Muscle layer of colon (tissue), 2 donors: ENCODE results near the gene PLXNA1.

Experiments
- H3K27ac ChIP-seq: one replicate; pipeline ENCODE4 v1.7.0; 2013; ENCODE audit warnings: low read depth, mild to moderate bottlenecking, low read length, moderate library complexity
- H3K27me3 ChIP-seq, 2 donors: one replicate each; pipeline ENCODE4 v1.7.0; 2013; ENCODE audit warnings: low read length in 2 of 2, mild to moderate bottlenecking in 2 of 2; ENCODE audit not compliant: insufficient read depth in 2 of 2, control insufficient read depth in 1 of 2
- H3K36me3 ChIP-seq: one replicate; pipeline ENCODE4 v1.7.0; 2013; ENCODE audit warnings: mild to moderate bottlenecking, low read length; ENCODE audit not compliant: insufficient read depth
- H3K4me1 ChIP-seq: one replicate; pipeline ENCODE4 v1.7.0; 2013; ENCODE audit warnings: mild to moderate bottlenecking, low read length; ENCODE audit not compliant: insufficient read depth
- H3K4me3 ChIP-seq, 2 donors: one replicate each; pipeline ENCODE4 v1.7.0; 2013; ENCODE audit warnings: low read length in 2 of 2, low read depth in 1 of 2, mild to moderate bottlenecking in 1 of 2, moderate library complexity in 1 of 2
- H3K9ac ChIP-seq: one replicate; pipeline ENCODE4 v1.7.0; 2013; ENCODE audit warnings: low read length
- H3K9me3 ChIP-seq: one replicate; pipeline ENCODE4 v1.7.0; 2013; ENCODE audit warnings: mild to moderate bottlenecking, low read length
- donor health status: abdominal sarcoma.
- donor health status: Adenocarcinoma of cecum.

Gene PLXNA1

GRCh38 chr3:126955004-126955790, 27.7 kb upstream of the PLXNA1 start:
- no peak overlapping the region for H3K27ac ChIP-seq
- no peaks in the 10 kb centered on the region for H3K9me3 ChIP-seq
- H3K27me3 ChIP-seq, result no peaks in the 10 kb centered on the region
- H3K9ac ChIP-seq, result no peak overlapping the region
- H3K36me3 ChIP-seq, result no peaks in the 10 kb centered on the region
- H3K4me3 ChIP-seq, result no peak overlapping the region
- no peaks in the 10 kb centered on the region for H3K4me1 ChIP-seq

- Histone ChIP-seq H3K4me3 (no peak overlapping the region), H3K36me3 (no peaks in the 10 kb centered on the region), H3K27me3 (no peaks in the 10 kb centered on the region), H3K27ac (no peak overlapping the region), H3K9ac (no peak overlapping the region), H3K9me3 (no peaks in the 10 kb centered on the region), H3K4me1 (peaks cover 4% of the 10 kb centered on the region)
Measured at GRCh38 chr3:126956361-126956760, 26.6 kb upstream of the PLXNA1 start.

DNA sequence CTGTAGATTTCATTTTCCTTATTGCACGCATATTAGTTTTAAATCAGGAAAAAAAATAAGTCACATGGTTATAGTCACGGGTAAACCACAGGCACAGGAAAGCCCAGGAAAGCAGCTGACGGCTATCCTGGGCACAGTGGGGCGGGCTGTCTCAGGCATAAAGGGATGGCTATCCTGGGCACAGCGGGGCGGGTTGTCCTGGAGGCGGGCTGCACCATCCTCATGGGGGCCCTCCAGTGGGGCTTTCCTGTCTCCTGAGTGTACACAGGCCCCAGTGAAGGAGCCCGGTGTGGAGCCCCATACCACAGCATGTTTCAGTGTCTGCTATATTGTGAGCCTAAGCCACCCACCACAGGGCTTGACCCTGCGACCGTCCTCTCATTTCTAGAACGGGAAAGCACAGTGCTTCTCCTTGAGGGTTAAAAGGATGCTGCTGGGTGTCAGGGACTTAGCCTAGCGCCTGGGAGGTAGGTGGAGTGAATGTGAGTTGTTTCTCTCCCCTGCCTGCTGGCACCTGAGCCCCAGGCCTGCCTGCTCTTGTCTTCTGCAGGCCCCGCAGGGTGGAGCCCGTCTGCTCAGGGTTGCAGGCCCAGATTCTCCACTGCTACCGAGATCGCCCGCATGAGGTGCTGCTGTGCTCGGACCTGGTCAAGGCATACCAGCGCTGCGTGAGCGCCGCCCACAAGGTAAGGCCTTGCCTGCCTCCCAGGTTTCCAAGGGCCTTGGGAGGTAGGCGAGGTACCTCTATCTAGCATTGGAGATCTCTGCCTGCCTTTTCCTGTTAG, 25.9 kb upstream of the PLXNA1 start:
- no peak overlapping the region for H3K27ac ChIP-seq
- no peaks in the 10 kb centered on the region for H3K27me3 ChIP-seq
- peaks cover 9% of the 10 kb centered on the region for H3K4me1 ChIP-seq
- no peaks in the 10 kb centered on the region for H3K36me3 ChIP-seq
- H3K4me3 ChIP-seq, result no peak overlapping the region
- H3K9me3 ChIP-seq, result no peaks in the 10 kb centered on the region
- H3K9ac ChIP-seq, result no peak overlapping the region

DNA sequence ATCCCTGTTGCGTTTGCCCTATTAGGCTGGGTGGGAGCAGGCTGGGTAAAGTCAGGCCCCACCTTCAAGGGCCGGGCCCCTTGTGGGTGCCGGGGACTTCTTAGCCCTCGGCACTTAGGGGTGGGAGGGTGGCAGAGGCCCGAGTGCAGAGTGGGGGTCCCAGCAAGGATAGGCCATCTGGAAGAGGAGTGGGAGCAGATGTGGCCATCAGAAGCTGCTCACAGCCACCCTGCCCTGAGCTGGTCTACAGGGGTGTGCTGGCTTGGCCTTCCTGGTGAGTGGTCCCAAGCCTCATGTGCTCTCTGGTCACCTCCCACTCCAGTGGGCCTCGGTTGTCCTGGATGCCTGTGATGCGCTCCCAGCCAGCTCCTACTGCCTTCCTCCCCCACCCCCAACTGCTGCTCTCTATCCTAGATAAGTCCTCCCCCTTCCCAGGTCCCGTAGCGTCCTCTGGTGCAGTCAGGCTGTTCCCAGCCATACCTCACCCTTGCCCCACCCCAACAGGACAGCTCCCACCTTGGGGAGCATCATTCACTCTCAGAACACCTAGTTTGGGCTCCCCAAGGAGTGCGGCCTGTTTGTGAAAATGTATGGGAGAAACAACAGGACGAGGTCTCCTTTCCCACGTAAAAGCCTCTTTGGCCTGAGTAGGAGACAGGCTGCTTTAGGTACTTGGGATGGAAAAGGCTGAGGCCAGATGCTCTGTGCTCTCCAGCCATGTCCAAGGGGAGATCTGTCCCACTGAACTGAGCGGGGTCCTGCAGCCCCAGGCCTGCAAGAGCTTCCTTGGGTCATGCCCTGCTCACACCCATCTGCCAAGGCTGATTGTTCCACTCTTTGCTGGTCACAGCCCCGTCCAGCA, 24.9 kb upstream of the PLXNA1 start:
- Histone ChIP-seq H3K4me3 (no peak overlapping the region), H3K4me1 (peaks cover 11% of the 10 kb centered on the region), H3K27ac (no peak overlapping the region), H3K9me3 (no peaks in the 10 kb centered on the region), H3K9ac (no peak overlapping the region), H3K27me3 (no peaks in the 10 kb centered on the region), H3K36me3 (no peaks in the 10 kb centered on the region)

DNA sequence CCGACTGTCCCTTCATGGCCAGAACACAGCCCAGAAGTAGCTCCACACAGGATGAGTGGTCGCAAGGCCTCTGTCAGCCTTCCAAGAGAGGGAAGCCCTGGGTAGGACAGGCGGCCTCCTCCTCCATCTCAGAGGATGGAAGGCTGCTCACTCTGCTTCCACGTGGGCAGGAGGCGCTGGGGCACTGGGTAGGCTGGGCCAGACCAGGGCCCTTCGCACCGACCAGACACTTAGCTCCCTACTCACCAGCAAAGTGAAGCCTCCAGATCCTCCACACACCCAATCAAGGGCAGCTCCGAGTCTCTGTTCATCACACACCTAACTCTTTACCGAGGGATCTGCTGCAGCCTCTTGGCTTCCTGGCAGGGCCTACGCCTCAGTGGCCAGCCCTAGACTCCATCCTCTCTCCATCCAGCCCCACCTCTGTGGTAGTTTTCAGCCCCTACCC, 24.3 kb upstream of the PLXNA1 start:
- H3K36me3 ChIP-seq, result no peaks in the 10 kb centered on the region
- no peak overlapping the region for H3K27ac ChIP-seq
- H3K4me1 ChIP-seq, result peaks cover 11% of the 10 kb centered on the region
- no peak overlapping the region for H3K9ac ChIP-seq
- H3K4me3 ChIP-seq, result no peak overlapping the region
- no peaks in the 10 kb centered on the region for H3K9me3 ChIP-seq
- no peaks in the 10 kb centered on the region for H3K27me3 ChIP-seq

DNA sequence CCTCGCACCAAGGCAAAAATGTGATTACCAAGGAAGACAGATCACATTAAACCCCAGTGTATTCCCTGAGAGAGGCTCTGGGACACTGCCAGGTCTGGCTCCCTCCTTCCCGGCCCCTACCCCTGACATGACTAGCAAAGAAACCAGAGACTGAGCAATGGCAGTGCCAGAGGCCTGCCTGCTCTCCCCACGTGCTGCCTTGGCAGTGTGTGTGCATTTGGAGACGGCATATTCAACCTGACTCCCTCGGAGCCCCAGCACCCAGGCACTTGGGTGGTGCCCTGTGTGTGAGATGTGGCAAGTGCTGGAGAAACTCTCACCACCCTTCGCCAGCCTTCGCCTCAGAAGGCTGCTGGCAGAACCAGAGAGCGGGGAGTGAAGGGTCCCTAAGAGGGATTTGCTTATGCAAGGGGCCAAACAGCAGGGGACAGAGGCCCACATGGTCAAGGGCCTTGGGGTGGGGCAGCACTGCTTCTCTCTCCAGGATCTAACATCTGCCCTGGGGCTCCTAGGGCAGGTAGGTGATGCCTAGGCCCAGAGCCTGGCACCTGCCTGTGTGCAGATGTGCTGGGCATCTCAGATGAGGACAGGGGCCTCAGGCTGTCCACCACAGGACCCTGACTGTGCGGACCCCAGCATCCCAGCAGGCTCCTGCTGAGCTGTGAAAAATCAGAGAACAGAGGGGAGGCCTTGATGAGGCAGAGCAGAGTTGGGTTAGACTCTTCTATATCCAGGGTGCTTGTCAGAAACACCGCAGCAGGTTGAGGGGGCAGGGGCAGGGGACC, 23.6 kb upstream of the PLXNA1 start:
- no peak overlapping the region for H3K4me3 ChIP-seq
- no peaks in the 10 kb centered on the region for H3K36me3 ChIP-seq
- H3K27me3 ChIP-seq, result no peaks in the 10 kb centered on the region
- peaks cover 11% of the 10 kb centered on the region for H3K4me1 ChIP-seq
- H3K9me3 ChIP-seq, result no peaks in the 10 kb centered on the region
- no peak overlapping the region for H3K27ac ChIP-seq
- no peak overlapping the region for H3K9ac ChIP-seq

DNA sequence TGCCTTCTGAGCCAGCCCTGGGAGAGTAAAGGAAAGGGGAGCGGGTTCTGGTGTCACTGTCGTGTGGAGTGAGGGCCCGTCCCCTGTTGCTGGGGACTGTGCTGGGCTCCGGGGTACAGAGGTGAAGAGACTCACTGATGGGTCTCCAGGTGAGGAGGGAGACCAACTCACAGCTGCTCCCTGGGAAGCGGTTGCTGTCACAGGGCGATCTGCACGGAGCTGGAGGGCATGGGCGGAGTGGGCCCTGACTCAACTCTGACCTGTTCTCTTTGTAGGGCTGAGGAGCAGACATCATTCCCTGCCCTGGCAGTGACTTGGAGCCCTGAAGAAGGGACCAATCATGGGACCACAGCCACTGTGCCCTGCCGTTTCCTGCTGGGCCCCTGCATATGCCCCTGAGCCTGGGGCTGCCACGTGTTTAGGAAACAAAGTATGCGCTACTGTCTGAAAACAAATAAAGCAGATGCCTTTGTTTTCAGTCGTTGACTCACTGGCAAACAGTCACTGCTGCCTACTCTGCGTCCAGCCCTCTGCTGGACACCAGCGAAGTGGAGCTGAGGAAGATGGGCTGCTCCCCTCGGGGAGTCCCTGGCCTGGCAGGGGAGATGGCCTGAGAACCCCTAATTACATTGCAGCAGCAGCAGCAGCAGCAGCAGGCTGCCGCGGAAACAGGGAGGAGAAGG, 22.9 kb upstream of the PLXNA1 start:
- Histone ChIP-seq H3K27me3 (no peaks in the 10 kb centered on the region), H3K36me3 (no peaks in the 10 kb centered on the region), H3K4me1 (peaks cover 11% of the 10 kb centered on the region), H3K4me3 (no peak overlapping the region), H3K9ac (no peak overlapping the region), H3K27ac (no peak overlapping the region), H3K9me3 (no peaks in the 10 kb centered on the region)

- peaks cover 11% of the 10 kb centered on the region for H3K4me1 ChIP-seq
- H3K4me3 ChIP-seq, result no peak overlapping the region
- H3K9me3 ChIP-seq, result no peaks in the 10 kb centered on the region
- H3K27ac ChIP-seq, result no peak overlapping the region
- no peaks in the 10 kb centered on the region for H3K27me3 ChIP-seq
- no peaks in the 10 kb centered on the region for H3K36me3 ChIP-seq
- no peak overlapping the region for H3K9ac ChIP-seq
Measured at GRCh38 chr3:126960604-126960995, 22.3 kb upstream of the PLXNA1 start.

GRCh38 chr3:126961191-126961790, 21.6 kb upstream of the PLXNA1 start:
- Histone ChIP-seq H3K9me3 (no peaks in the 10 kb centered on the region), H3K4me1 (peaks cover 11% of the 10 kb centered on the region), H3K36me3 (no peaks in the 10 kb centered on the region), H3K27ac (no peak overlapping the region), H3K27me3 (no peaks in the 10 kb centered on the region), H3K9ac (no peak overlapping the region), H3K4me3 (no peak overlapping the region)

GRCh38 chr3:126961791-126962461, 21.0 kb upstream of the PLXNA1 start:
- no peaks in the 10 kb centered on the region for H3K36me3 ChIP-seq
- no peak overlapping the region for H3K27ac ChIP-seq
- H3K27me3 ChIP-seq, result no peaks in the 10 kb centered on the region
- no peak overlapping the region for H3K4me3 ChIP-seq
- peaks cover 11% of the 10 kb centered on the region for H3K4me1 ChIP-seq
- H3K9me3 ChIP-seq, result no peaks in the 10 kb centered on the region
- H3K9ac ChIP-seq, result no peak overlapping the region
